HFF-Myc (cell line): ENCODE measurements around the gene AFF3.
"Not testable (repeated sequence)": the region's sequence is repeated elsewhere in the genome, so short reads cannot be mapped to it uniquely, and the experiment has no call there.

ENCODE experiments used
- DNase-seq: peaks from one replicate; pipeline ENCODE4 v3.0.0-alpha.2; 2011; ENCODE audit warnings: low read depth; ENCODE audit errors: extremely low read depth
- H3K4me3 ChIP-seq: replicated peaks from 2 replicates; pipeline ENCODE4 v1.5.1; 2011; ENCODE audit warnings: low read depth, mild to moderate bottlenecking, control low read depth, low read length
- TF ChIP-seq, protein P1 (sequence below): IDR thresholded peaks from 2 replicates; pipeline ENCODE4 v1.5.1; 2012; ENCODE audit warnings: mild to moderate bottlenecking, low read depth, low read length, control low read depth; ENCODE audit errors: missing control alignments

AFF3 gene

DNA sequence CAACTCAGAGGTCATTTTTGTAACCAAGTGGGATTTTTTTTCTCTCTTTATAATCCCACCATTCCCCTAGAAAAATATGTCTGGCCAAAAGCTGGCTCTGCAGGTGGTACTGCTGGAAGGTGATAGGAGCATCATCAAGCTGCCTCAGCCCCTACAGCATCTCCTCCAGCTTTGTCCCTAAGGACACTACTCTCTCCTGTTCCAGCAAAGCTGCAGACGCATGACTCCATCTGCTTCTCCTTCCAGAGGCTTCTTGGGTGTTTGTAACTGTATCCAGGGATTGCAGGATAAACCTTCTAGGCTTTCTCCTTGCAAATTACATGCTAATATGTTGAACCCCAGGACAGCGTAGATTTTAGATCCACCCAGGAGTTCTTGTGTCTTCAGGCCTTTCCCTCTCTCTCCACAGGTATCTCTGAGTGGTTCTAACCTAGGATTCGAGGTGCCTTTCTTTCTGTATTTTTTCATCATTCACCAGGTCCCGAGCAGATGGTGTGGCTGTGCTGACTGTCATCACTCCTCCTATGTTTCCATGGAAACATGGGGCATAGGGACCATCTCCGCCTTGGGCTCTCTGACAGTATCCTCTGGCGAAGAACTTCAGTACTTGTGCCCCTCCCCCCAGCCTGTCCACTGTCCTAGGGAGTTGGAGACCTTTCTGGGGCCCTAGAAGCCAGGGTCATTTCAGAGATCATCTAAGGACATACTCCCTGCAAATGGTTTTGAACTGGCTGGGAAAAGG is 34.3 kb downstream of the AFF3 start:
- TF ChIP-seq, protein P1, sequence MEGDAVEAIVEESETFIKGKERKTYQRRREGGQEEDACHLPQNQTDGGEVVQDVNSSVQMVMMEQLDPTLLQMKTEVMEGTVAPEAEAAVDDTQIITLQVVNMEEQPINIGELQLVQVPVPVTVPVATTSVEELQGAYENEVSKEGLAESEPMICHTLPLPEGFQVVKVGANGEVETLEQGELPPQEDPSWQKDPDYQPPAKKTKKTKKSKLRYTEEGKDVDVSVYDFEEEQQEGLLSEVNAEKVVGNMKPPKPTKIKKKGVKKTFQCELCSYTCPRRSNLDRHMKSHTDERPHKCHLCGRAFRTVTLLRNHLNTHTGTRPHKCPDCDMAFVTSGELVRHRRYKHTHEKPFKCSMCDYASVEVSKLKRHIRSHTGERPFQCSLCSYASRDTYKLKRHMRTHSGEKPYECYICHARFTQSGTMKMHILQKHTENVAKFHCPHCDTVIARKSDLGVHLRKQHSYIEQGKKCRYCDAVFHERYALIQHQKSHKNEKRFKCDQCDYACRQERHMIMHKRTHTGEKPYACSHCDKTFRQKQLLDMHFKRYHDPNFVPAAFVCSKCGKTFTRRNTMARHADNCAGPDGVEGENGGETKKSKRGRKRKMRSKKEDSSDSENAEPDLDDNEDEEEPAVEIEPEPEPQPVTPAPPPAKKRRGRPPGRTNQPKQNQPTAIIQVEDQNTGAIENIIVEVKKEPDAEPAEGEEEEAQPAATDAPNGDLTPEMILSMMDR, result no peak
- no peak for DNase-seq
- no peak overlapping the region for H3K4me3 ChIP-seq

GRCh38 chr2:100107440-100107839 is 35.0 kb downstream of the AFF3 start:
- TF ChIP-seq, protein P1, result no peak
- DNase-seq, result no peak

GRCh38 chr2:100106460-100106859 is 35.9 kb downstream of the AFF3 start:
- TF ChIP-seq, protein P1, result no peak
- DNase-seq, result no peak
- no peak overlapping the region for H3K4me3 ChIP-seq

More at GRCh38 chr2:100107440-100107839, 35.0 kb downstream of the AFF3 start:
- no peak overlapping the region for H3K4me3 ChIP-seq

- TF ChIP-seq, protein P1, result no peak
- peak overlapping the region; percentile 54 for H3K4me3 ChIP-seq
- no peak for DNase-seq
Measured at GRCh38 chr2:100105678-100106054, 36.7 kb downstream of the AFF3 start.

GRCh38 chr2:100104718-100105677 is 37.4 kb downstream of the AFF3 start:
- TF ChIP-seq, protein P1, result no peak
- DNase-seq, result no peak
- peak overlapping the region; percentile 54 for H3K4me3 ChIP-seq

DNA sequence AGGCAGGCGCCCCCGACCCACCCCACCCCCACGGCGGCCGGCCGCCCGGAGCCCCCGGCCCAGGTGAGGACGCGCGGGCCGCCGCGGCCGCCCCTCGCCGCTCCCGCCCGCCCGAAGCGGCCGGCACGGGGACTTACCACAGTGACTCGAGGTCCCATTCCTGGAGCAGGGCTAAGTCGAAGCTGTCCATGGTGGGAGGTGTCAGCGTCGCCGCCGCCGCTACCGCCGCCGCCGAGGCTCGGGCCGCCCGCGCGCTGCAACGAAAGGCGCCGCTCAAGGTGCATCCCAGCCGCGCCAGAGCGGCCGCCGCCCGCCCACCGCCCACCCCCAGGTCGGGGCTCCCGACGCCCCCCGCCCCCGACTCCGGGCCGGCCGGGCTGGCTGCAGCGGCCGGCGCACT is 38.1 kb downstream of the AFF3 start:
- not testable (repeated sequence) for DNase-seq
- H3K4me3 ChIP-seq, result peak overlapping the region; percentile 39; the same call in 1 of the 2 replicates

GRCh38 chr2:100103527-100104252 is 38.7 kb downstream of the AFF3 start:
- H3K4me3 ChIP-seq, result peak overlapping the region; percentile 39
- DNase-seq, result not testable (repeated sequence)

DNA sequence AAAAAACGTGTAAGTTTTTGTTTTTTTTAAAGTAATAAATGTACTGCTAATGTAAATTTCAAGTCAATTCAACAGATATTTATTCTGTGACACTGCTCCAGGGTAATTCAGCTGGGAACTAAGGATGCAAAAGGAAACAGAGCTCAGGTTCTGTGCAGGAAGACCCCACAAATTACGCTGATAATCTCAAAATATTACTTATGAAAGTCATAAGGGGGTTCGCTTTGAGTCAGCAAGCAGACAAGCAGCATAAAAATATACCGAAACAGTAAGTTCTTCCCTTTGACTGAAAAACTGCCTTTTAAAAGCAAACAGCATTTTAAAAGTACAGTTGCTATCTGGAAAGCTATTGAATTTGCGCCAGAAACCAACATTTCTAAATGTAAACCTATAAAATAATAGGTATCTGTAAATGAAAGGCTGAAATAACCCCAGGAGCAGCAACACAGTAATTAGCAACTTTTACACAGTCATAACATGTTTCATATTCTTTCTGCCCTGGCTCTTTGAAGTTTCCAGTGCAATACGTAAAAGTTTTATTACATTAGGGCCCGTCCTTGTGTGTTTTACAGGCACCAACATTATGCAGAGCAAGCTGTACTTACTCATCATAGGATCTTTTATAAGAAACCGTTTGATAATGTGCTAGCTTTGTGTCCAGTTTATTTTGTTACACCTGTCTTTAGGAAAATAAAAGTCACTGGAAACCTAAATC is 39.8 kb downstream of the AFF3 start:
- not testable (repeated sequence) for DNase-seq
- H3K4me3 ChIP-seq, result peak overlapping the region; percentile 39; the same call in 1 of the 2 replicates

GRCh38 chr2:100098855-100099254 is 43.5 kb downstream of the AFF3 start:
- not testable (repeated sequence) for H3K4me3 ChIP-seq, DNase-seq

- not testable (repeated sequence) for DNase-seq
Measured at GRCh38 chr2:100097611-100098294, 44.6 kb downstream of the AFF3 start.

More at GRCh38 chr2:100097611-100098294, 44.6 kb downstream of the AFF3 start:
- not testable (repeated sequence) for H3K4me3 ChIP-seq
